Endothelial cell of umbilical vein (primary cell): ENCODE measurements around the gene AGBL4. TPM values are rescaled to one million over a fixed set of nuclear protein-coding genes. Genes with fewer than 3 reads are reported as not detected.

Experiments used
- BruUV-seq: library from RNA; stranded (reverse); fragments of 400-500 nt; replicated peaks from 2 replicates; lab custom pipeline; 2021; lab: Mats Ljungman, UMichigan
- CTCF ChIA-PET: fragments of 300-600, 350-600 bp; sonication (Branson Sonifier 250); formaldehyde crosslinking; loops from one replicate; lab custom pipeline; 2021; ENCODE audit warnings: antibody characterized with exemption, inconsistent platforms; lab: Charles Lee
- POLR2A ChIA-PET: fragments of 300-600, 350-600 bp; sonication (Branson Sonifier 250); formaldehyde crosslinking; loops from one replicate; lab custom pipeline; 2021; ENCODE audit warnings: antibody characterized with exemption, inconsistent platforms; lab: Charles Lee
- DNase-seq: peaks from one replicate; pipeline ENCODE4 v3.0.0-alpha.2; 2011; ENCODE audit warnings: low read depth, low spot score
- FAIRE-seq: peaks from 2 replicates; lab custom pipeline; 2011; peaks lifted over from hg19 to GRCh38; lab: Jason Lieb, UNC
- H2AFZ ChIP-seq: 2 replicates; pipeline ENCODE4 v1.6.0; 2012; ENCODE audit warnings: low read depth, low read length, control low read depth, inconsistent platforms
- H3K27ac ChIP-seq: 2 replicates; pipeline ENCODE4 v1.5.1; 2011; ENCODE audit warnings: low read depth, mild to moderate bottlenecking, control low read depth, low read length, moderate library complexity; ENCODE audit not compliant: insufficient read depth
- H3K27me3 ChIP-seq, 2 experiments: 2 replicates each; pipeline versions ENCODE4 v1.6.0 to v1.6.1; 2011; ENCODE audit warnings: low read length in 2 of 2, mixed read lengths in 1 of 2; ENCODE audit not compliant: control insufficient read depth in 2 of 2, insufficient read depth in 2 of 2
- H3K36me3 ChIP-seq, 2 experiments: 2 replicates in 1 of 2; 3 replicates in 1 of 2; pipeline ENCODE4 v1.5.1; 2011; ENCODE audit warnings: low read length in 2 of 2, mild to moderate bottlenecking in 1 of 2, moderate library complexity in 1 of 2; ENCODE audit not compliant: control insufficient read depth in 2 of 2, insufficient read depth in 2 of 2; ENCODE audit errors: extremely low read depth in 1 of 2
- H3K4me1 ChIP-seq: 3 replicates; pipeline ENCODE4 v1.5.1; 2011; ENCODE audit warnings: mild to moderate bottlenecking, low read length; ENCODE audit not compliant: control insufficient read depth, insufficient read depth; ENCODE audit errors: extremely low read depth
- H3K4me2 ChIP-seq: 2 replicates; pipeline ENCODE4 v1.6.1; 2011; ENCODE audit warnings: low read length, control low read depth, mixed read lengths; ENCODE audit not compliant: insufficient read depth
- H3K4me3 ChIP-seq, 3 experiments: fragments of 200-600 bp in 1 of 3; sonication (generic), shearing (Covaris generic) in 1 of 3; replicated peaks in 1 of 3; 2 replicates each; pipeline ENCODE4 v1.5.1; 2011 to 2016; ENCODE audit warnings: control low read depth in 3 of 3, low read length in 3 of 3, mild to moderate bottlenecking in 2 of 3, inconsistent platforms in 1 of 3, low read depth in 1 of 3, moderate library complexity in 1 of 3; ENCODE audit not compliant: insufficient read depth in 1 of 3
- H3K79me2 ChIP-seq: 2 replicates; pipeline ENCODE4 v1.6.0; 2012; ENCODE audit warnings: low read length, inconsistent platforms; ENCODE audit not compliant: control insufficient read depth, insufficient read depth
- H3K9ac ChIP-seq: replicated peaks from 2 replicates; pipeline ENCODE3; 2011; ENCODE audit warnings: low read length, control low read depth; ENCODE audit not compliant: insufficient read depth; ENCODE audit errors: extremely low read depth
- H3K9me1 ChIP-seq: replicated peaks from 3 replicates; pipeline ENCODE4 v1.6.0; 2011; ENCODE audit warnings: mild to moderate bottlenecking, low read length; ENCODE audit not compliant: control insufficient read depth, insufficient read depth; ENCODE audit errors: extremely low read depth
- H3K9me3 ChIP-seq: replicated peaks from 2 replicates; pipeline ENCODE4 v1.5.1; 2012; ENCODE audit warnings: low read length, inconsistent platforms; ENCODE audit not compliant: control insufficient read depth, insufficient read depth
- H4K20me1 ChIP-seq: replicated peaks from 2 replicates; pipeline ENCODE3; 2011; ENCODE audit warnings: mild to moderate bottlenecking, low read length; ENCODE audit not compliant: control insufficient read depth, insufficient read depth; ENCODE audit errors: extremely low read depth
- EZH2 ChIP-seq: IDR thresholded peaks from 2 replicates; pipeline ENCODE4 v1.6.1; 2012; ENCODE audit warnings: borderline replicate concordance, low read depth, mild to moderate bottlenecking, moderate library complexity, low read length, inconsistent platforms; ENCODE audit not compliant: severe bottlenecking
- FOS ChIP-seq: IDR thresholded peaks from 2 replicates; pipeline ENCODE4 v1.6.1; 2011; ENCODE audit warnings: mild to moderate bottlenecking, low read length, moderate library complexity, borderline replicate concordance; ENCODE audit not compliant: insufficient read depth
- GATA2 ChIP-seq: IDR thresholded peaks from 2 replicates; pipeline ENCODE4 v1.7.0; 2011; ENCODE audit warnings: low read depth, mild to moderate bottlenecking, moderate library complexity, mixed read lengths, low read length; ENCODE audit not compliant: insufficient read length, insufficient read depth
- JUN ChIP-seq: IDR thresholded peaks from 2 replicates; pipeline ENCODE4 v1.6.1; 2011; ENCODE audit warnings: borderline replicate concordance, low read depth; ENCODE audit not compliant: insufficient read length, insufficient read depth
- MYC ChIP-seq: IDR thresholded peaks from one replicate; pipeline ENCODE4 v1.6.1; 2011; ENCODE audit warnings: mild to moderate bottlenecking, low read depth, low read length
- POLR2A ChIP-seq: IDR thresholded peaks from 2 replicates; pipeline ENCODE4 v1.6.1; 2012; ENCODE audit warnings: low read depth, mild to moderate bottlenecking, control low read depth, low read length
- POLR2AphosphoS5 ChIP-seq: IDR thresholded peaks from 2 replicates; pipeline ENCODE4 v1.6.1; 2012; ENCODE audit warnings: low read depth, mild to moderate bottlenecking, control low read depth, low read length, moderate library complexity; ENCODE audit not compliant: insufficient read depth
- dilution Hi-C: fragments of 300-500 bp; cut with MboI; formaldehyde crosslinking; loops from one replicate; pipeline ENCODE4 v1.15.0; 2019; ENCODE audit warnings: low sequenced_read_pairs; ENCODE audit not compliant: extremely low pct_ligation_motif_present
- intact Hi-C: fragments of 100-400 bp; cut with micrococcal nuclease; formaldehyde crosslinking; loops from one replicate; pipeline ENCODE4 v1.10.0; 2022
- polyA plus RNA-seq, 4 experiments: library from polyadenylated mRNA; depleted of rRNA in 3 of 4; stranded (reverse) in 3 of 4; unstranded in 1 of 4; fragments of >200 nt; gene quantifications; 2 replicates each; pipeline versions ENCODE4 v1.2.1 to v1.2.3, GENCODE V29; 2011 to 2012; ENCODE audit warnings: missing spikeins in 1 of 4
- total RNA-seq: library from RNA; stranded (reverse); gene quantifications from 2 replicates; pipeline ENCODE4 v1.2.3, GENCODE V29; 2021
- TF ChIP-seq, protein P1 (sequence below): IDR thresholded peaks from 2 replicates; pipeline ENCODE4 v1.6.1; 2011; ENCODE audit not compliant: insufficient read depth, insufficient read length
- TF ChIP-seq, protein P2 (sequence below), 2 donors: IDR thresholded peaks; 1 replicate in 1 of 2; 2 replicates in 1 of 2; pipeline ENCODE4 v1.5.1; 2011; ENCODE audit warnings: low read length in 2 of 2, mild to moderate bottlenecking in 2 of 2, moderate library complexity in 2 of 2, control low read depth in 1 of 2, inconsistent platforms in 1 of 2, low read depth in 1 of 2; ENCODE audit not compliant: insufficient read depth in 1 of 2; ENCODE audit errors: extremely low read depth in 1 of 2

Gene AGBL4
- total and polyA plus RNA-seq, 2 donors (not counting 3 experiments of a cell fraction or from before 2014, with no cell fraction given): not detected

DNA sequence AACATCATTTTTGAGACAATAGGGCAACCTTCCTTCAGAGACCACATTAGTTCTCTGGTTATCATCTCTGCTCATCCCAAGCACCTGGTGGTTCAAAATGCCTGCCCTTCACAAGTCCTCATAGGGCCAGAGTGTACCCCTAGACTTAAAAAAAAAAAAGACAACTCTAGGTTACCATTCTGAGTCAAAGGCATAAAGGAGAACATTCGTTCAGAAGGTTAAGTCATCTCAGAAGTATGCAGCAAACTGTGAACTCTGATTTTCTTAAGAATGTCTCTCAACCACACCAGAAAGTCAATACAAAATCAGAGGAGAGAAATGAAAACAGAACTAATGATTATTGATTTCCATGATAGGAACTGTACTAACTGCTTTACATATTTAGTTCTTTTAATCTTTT, 1237.9 kb downstream of the AGBL4 start:
- no peak for FAIRE-seq

More for the DNA sequence above, 1237.9 kb downstream of the AGBL4 start:
- H3K9me3 ChIP-seq: no peaks in the 10 kb centered on the region
- no peaks in the 10 kb centered on the region for H3K4me1 ChIP-seq
- TF ChIP-seq EZH2: no peak
- no peak for TF ChIP-seq JUN
- no peak for TF ChIP-seq GATA2
- no peak for TF ChIP-seq POLR2A
- TF ChIP-seq FOS: no peak
- TF ChIP-seq, protein P1, sequence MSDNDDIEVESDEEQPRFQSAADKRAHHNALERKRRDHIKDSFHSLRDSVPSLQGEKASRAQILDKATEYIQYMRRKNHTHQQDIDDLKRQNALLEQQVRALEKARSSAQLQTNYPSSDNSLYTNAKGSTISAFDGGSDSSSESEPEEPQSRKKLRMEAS: no peak
- no peak for TF ChIP-seq POLR2AphosphoS5
- TF ChIP-seq, protein P2, sequence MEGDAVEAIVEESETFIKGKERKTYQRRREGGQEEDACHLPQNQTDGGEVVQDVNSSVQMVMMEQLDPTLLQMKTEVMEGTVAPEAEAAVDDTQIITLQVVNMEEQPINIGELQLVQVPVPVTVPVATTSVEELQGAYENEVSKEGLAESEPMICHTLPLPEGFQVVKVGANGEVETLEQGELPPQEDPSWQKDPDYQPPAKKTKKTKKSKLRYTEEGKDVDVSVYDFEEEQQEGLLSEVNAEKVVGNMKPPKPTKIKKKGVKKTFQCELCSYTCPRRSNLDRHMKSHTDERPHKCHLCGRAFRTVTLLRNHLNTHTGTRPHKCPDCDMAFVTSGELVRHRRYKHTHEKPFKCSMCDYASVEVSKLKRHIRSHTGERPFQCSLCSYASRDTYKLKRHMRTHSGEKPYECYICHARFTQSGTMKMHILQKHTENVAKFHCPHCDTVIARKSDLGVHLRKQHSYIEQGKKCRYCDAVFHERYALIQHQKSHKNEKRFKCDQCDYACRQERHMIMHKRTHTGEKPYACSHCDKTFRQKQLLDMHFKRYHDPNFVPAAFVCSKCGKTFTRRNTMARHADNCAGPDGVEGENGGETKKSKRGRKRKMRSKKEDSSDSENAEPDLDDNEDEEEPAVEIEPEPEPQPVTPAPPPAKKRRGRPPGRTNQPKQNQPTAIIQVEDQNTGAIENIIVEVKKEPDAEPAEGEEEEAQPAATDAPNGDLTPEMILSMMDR (IDR thresholded peaks at IDR 0.05; ENCODE audit: extremely low read depth in 1 of 2, insufficient read depth in 1 of 2, low read depth in 1 of 2, low read length in 2 of 2): no peak
- TF ChIP-seq MYC: no peak
- no peak overlapping the region for H3K9ac ChIP-seq
- dilution Hi-C loops (no loop called here), intact Hi-C loops (no loop called here)
- no peak overlapping the region for H2AFZ ChIP-seq
- no peak overlapping the region for H3K27ac ChIP-seq
- H4K20me1 ChIP-seq: no peaks in the 10 kb centered on the region
- ChIA-PET POLR2A (no interaction called here), CTCF (no interaction called here)
- no peaks in the 10 kb centered on the region for H3K9me1 ChIP-seq
- no peaks in the 10 kb centered on the region for H3K36me3 ChIP-seq
- BruUV-seq: no TSS peak
- H3K79me2 ChIP-seq: no peaks in the 10 kb centered on the region
- DNase-seq: no peak
- H3K27me3 ChIP-seq: no peaks in the 10 kb centered on the region
- H3K4me3 ChIP-seq: no peak overlapping the region
- no peak overlapping the region for H3K4me2 ChIP-seq
